HG03159 (cell line): ENCODE data around the gene PHEX.
"Not testable (repeated sequence)": the region's sequence is repeated elsewhere in the genome, so short reads cannot be mapped to it uniquely, and the experiment has no call there.

Experiments
- ATAC-seq: cut with Tn5 transposase; IDR thresholded peaks from one replicate; pipeline ENCODE4 v1.9.1; 2021; ENCODE audit warnings: mild to moderate bottlenecking, moderate library complexity; ENCODE audit not compliant: unreplicated experiment

Gene PHEX

DNA sequence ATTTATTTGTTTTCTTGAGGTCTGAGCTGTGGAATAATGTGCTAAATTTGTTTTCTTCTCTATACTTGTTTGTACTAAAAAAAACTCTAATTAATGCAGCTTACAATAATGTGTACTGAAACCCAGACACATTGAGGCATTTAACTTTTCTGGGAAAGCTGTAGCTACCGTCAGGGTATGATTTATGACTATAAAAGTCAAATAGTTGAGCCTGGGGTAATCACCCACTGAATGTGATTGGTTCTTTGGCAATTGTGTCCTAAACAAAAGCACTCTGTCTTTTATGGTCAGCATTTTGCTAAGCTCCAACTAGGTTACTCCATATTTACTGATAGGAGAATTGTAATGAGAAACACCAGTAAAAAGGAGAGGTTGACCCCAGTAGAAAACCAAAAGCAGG is 174.7 kb downstream of the PHEX start:
- ATAC-seq: no peak

DNA sequence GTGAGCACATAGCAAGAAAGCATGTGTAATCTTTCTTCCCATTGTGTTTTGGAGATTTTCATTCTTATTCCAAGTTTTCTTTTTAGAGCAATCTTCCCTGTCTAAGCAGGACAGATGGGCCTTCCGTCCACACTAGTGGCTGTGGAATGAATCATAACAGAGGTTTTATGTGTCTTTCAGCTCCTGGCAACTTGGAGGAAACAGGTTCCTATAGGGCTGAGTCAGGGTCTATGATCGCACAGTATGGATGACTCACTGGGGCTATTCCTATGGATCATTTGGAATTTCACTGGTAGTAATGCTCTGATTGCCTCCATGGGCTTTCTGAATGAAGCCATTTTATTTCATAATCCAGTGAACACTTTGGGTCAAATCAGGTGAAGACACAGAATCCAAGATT is 188.8 kb downstream of the PHEX start:
- no peak for ATAC-seq

DNA sequence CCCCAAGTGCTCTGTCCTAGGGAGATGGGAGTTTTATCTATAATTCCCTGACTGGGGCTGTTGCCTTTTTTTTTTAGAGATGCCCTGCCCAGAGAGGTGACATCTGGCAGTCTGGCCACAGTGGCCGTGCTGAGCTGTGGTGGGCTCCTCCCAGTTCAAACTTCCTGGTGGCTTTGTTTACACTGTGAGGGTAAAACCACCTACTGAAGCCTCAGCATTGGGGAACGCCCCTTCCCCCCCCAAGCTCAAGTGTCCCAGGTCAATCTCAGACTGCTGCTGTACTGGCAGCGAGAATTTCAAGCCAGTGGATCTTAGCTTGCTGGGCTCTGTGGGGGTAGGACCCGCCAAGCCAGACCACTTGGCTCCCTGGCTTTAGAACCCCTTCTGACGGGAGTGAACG is 202.3 kb downstream of the PHEX start:
- no peak for ATAC-seq

DNA sequence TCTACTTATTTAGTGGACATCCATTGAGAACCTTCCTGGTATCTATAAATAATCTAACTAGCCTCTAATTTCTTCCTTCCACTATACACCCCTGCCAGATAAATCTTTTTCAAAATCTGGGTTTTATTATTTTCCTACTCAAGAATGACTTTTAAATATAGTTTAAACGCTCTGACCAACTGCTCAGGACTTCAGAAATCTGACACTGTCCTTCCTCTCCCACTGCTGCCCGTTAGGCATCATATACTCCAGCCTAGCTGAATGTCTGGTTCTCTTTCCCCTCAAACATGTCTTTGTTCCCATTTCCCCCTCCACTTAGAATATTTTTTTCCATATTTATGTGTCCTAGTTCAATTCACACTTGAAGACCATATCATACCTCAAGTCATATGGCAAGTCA is 205.4 kb downstream of the PHEX start:
- ATAC-seq: no peak

DNA sequence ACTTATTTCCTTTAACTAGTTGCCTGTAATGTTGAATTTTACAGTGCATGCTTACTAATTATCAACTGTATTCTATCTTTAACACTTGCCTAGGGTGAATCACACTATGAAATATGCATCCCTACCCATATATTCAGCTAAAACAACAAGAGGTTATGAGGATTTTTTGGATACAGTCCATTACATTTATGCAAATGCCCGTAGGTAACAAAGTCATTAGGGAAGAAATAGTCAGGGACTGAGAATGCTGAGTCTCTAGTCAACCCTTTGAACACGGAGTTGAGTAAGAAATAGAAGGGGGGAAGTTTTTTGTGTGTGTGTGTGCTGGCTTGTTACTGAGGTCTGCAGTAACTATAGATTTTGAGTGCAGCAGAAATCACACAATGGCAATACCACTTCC is 214.5 kb downstream of the PHEX start:
- ATAC-seq: no peak

DNA sequence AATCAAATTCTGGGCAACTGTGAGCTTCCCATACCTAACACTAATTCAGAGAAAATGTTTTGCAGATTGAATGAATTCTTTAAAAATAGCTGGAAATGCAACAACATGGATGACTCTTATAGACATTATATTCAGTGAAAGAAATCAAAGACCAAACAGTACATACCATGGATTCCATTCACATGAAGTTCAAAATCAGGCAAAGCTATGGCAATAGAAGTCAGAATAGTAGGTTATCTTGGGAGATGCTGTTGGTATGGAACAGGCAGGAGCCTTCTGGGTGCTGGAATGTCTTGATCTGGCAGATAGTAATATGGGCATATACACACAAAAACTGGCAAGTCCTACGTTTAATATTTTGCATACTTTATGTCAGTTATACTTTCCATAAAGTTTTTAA is 215.0 kb downstream of the PHEX start:
- no peak for ATAC-seq

DNA sequence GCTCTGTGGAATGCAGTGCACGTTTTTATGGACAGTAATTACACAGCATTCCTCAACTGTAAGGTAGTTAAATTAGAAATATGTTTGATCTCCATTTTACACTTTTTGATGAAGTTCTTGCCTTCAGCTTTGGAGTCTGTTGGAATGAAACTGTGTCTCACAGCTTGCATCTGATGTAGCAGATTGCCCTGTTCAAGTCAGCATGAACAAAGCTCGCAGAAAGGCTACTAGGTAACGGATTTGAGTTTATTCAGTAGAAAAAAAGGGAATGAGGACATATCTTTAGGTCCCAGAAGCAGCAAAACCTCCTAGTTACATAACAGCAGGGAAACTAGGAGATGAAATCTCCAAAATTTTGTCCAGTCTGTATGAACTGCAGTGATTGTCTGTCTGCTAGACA is 216.3 kb downstream of the PHEX start:
- no peak for ATAC-seq

DNA sequence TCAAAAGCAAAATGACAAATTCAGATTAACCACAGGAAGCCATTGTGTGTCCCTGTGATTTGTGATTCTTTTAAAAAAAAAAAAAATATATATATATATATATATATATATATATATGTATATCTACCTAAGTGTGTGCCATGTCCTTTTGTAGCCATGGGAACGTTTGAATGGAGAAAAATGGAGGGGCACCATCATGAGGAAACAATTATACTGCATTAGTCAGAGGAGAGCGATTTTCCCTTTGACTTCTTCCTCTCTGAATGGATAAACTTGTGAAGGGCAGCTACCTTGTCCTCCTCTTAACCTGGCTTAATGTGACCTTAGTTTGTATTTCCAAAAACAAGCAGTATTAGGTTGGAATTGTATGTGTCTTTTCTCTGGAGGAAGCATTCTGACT is 217.2 kb downstream of the PHEX start:
- no peak for ATAC-seq

DNA sequence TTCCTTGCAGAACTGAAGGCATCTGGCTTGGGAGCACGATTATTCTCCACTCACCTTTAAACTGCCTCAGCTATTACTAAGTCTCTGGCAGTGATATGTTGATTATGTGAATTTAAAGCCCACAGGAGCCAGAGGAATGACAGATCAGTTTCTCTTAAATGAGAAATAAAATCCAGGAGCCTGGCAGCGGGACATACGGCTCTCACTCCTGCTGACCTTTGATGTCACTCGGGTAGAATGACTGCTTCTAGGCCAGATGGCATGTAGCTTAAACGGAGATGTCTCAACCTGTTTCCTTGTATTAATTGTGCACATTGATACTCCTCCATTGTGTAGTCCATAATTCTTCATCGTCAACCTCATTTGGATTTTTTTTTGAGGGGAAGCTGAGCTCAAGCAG is 236.6 kb downstream of the PHEX start:
- ATAC-seq: no peak

DNA sequence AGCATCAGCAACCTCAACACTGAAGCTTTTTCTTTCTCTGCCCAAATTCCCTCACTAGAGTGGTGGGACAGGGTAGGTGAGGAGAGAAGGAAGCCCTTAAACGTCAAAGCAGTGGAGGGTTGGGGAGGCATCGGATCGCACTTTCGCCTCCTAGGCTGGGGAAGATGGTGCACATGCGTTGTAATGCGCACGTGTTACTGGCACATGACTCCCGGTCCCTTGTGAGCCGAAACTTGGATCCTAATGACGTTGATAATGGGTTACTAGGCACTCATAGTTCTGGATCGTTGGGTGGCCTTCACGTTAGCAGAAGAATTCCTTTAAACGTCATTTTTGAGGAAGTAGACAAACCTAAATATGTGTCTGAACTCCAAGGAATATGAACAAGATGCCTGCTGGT is 240.5 kb downstream of the PHEX start, which contains the start of gene CBLL2:
TSS of gene CBLL2 (plus strand) at position 301 of the 400 bp plus-strand sequence. CDS start at position 380, 79 bp downstream.
- ATAC-seq: no peak

DNA sequence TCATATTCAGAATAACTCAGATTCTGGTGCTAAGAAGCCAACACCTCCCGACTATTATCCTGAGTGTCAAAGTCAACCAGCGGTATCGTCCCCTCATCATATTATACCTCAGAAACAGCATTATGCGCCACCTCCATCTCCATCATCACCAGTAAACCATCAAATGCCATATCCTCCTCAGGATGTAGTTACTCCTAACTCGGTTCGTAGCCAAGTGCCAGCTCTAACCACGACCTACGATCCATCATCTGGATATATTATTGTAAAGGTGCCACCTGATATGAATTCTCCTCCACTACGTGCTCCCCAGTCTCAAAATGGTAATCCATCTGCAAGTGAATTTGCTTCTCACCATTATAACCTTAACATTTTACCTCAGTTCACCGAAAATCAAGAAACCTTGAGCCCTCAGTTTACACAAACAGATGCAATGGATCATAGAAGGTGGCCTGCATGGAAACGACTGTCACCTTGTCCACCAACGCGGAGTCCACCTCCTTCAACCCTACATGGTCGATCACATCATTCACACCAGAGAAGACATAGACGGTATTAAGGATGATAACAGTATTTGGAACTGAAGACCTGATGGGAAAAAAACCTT is 241.7 kb downstream of the PHEX start:
- no peak for ATAC-seq

DNA sequence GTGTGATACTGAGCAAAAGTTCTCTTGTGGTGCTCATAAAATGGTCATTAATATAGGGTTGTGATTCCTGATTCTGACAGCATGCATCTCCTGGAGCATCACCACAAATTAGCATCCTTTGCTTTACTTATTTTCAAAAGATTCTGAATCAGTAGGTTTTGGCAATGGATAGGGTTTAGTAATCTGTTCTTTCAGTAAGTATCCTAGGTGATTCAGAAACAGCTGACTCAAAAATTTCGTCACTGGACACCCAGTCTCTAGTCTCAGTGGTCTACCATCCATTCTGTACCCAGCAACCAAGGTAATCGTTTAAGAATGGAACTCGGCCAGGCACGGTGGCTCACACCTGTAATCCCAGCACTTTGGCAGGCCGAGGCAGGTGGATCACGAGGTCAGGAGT is 244.7 kb downstream of the PHEX start:
- ATAC-seq: no peak

DNA sequence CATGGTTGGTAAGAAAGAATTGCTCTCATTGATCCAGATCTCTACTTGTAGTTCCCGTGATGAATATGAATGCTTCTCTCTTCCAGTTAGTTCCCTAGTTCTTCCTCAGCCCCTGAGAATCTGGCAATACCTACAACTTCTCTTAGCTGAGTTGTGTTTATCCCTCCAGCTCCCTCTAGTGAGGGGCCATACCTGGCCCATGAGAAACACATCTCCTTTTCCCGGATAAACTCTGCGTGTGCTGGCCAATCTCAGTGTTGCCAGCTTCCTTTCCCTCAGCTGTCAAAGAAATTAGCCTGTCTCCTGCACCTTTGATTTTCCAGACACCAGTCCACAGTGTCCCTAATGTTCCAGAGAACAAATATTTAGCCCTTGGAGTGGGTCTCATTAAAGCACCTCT is 246.2 kb downstream of the PHEX start:
- ATAC-seq: no peak

DNA sequence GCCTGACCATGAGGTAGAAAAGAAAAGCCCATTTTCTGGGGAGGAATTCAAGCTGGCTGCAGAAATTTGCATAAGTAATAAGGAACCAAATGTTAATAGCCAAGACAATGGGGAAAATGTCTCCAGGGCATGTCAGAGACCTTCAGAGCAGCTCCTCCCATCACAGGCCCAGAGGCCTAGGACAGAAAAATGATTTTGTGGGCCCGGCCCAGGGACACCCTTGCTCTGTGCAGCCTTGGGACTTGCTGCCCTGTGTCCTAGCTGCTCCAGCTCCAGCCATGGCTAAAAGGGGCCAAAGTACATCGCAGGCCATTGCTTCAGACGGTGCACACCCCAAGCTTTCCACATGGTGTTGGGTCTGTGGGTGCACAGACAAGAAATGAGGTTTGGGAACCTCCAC is 257.1 kb downstream of the PHEX start:
- not testable (repeated sequence) for ATAC-seq

DNA sequence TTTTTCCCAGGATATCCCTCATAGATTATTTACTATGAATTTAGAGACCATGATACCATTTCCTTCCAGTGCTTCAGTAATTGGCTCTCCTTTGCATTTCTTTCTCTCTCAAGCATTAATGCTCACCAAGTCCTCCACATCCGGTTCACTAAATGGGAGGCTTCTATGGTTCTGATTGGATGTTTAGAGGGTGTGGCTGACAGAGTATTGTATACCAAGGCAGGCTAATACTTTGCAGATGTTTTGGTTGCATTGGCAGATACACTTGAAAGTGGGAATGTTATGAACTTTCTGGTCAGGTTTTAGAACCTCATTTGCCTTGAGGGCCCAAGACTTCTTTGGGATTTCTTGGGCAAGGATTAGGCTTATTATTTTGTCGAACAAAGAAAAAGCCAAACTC is 264.7 kb downstream of the PHEX start:
- ATAC-seq: no peak

DNA sequence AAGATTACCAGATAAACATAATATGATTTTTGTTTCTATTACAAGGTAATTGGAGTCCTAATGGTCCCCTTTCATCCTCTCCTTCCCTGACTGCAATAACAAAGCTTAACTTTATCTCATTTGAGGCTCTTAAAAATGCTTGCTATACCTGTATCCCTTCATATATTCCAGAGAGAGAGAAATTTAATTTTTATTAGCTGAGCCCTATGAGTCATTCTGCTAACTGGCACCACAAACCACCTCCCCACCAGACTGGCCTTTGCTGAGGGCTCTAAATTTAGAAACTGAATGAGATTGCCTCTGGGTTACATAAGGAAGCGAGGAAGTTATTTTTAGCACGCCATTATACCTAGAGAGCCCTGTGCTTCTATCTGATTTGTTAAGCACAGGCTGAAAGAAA is 268.0 kb downstream of the PHEX start:
- ATAC-seq: peak; percentile 62
